Measurements from ENCODE around the gene CDK6.

Gene CDK6

GRCh38 chr7:92622030-92622429 is 214.3 kb downstream of the CDK6 start:
- peak overlapping the region; percentile 18 to 77 for H3K27ac ChIP-seq (ENCODE audit: insufficient read depth in 1 of 2, low read depth in 1 of 2, low read length in 2 of 2, poor library complexity in 1 of 2, severe bottlenecking in 2 of 2)
- 90% methylated on average over 2 of the region's 2 CpGs for WGBS (ENCODE audit: insufficient coverage)

GRCh38 chr7:92621561-92622023 is 214.8 kb downstream of the CDK6 start:
- Histone ChIP-seq H3K4me3 (ENCODE audit: control insufficient read depth in 1 of 7, extremely low read depth in 1 of 7, insufficient read depth in 4 of 7, low read depth in 2 of 7, low read length in 6 of 7) (peak overlapping the region in 3 of 7 experiments; percentile 7 to 12 (median 8)), H3K27me3 (replicated peaks in 2 of 5; ENCODE audit: control insufficient read depth in 4 of 5, insufficient read depth in 5 of 5, low read length in 4 of 5) (no peaks in the 10 kb centered on the region), H3K36me3 (ENCODE audit: control insufficient read depth in 4 of 4, insufficient read depth in 4 of 4, low read length in 3 of 4) (peaks cover 15 to 68% (median 39%) of the 10 kb centered on the region in 4 experiments), H3K4me1 (ENCODE audit: control extremely low read depth in 1 of 4, control insufficient read depth in 4 of 4, insufficient read depth in 4 of 4, low read length in 3 of 4) (peaks cover 20 to 59% (median 42%) of the 10 kb centered on the region in 4 experiments), H3K9me3 (ENCODE audit: control extremely low read depth in 1 of 5, control insufficient read depth in 4 of 5, insufficient read depth in 2 of 5, low read depth in 1 of 5, low read length in 4 of 5) (peaks cover 0 to 4% (median 0%) of the 10 kb centered on the region in 5 experiments), H3K27ac (ENCODE audit: insufficient read depth in 1 of 2, low read depth in 1 of 2, low read length in 2 of 2, poor library complexity in 1 of 2, severe bottlenecking in 2 of 2) (peak overlapping the region; percentile 3 to 77)
- DNase-seq: peak in 2 of 3 donors; percentile 51 to 64
- no CpG with 5 or more reads among the region's 2 CpGs for WGBS (ENCODE audit: insufficient coverage)
- CTCF ChIA-PET: interaction anchor here (0.6 to 4.0 kb wide), 28 partner anchors 11 to 421 kb away, joined by 3 to 51 read pairs (median 4); no protein-coding TSS in a partner anchor
- POLR2A ChIA-PET: interaction anchor here (0.7 to 3.9 kb wide), 4 partner anchors 16 to 212 kb away, joined by 3 to 19 read pairs (median 6); no protein-coding TSS in a partner anchor

More at GRCh38 chr7:92622030-92622429, 214.3 kb downstream of the CDK6 start:
- Histone ChIP-seq H3K4me1 (ENCODE audit: control extremely low read depth in 1 of 4, control insufficient read depth in 4 of 4, insufficient read depth in 4 of 4, low read length in 3 of 4) (peaks cover 20 to 63% (median 43%) of the 10 kb centered on the region in 4 experiments), H3K4me3 (ENCODE audit: control insufficient read depth in 1 of 7, extremely low read depth in 1 of 7, insufficient read depth in 4 of 7, low read depth in 2 of 7, low read length in 6 of 7) (peak overlapping the region in 1 of 7 experiments; percentile 12), H3K27me3 (replicated peaks in 2 of 5; ENCODE audit: control insufficient read depth in 4 of 5, insufficient read depth in 5 of 5, low read length in 4 of 5) (no peaks in the 10 kb centered on the region), H3K9me3 (ENCODE audit: control extremely low read depth in 1 of 5, control insufficient read depth in 4 of 5, insufficient read depth in 2 of 5, low read depth in 1 of 5, low read length in 4 of 5) (peaks cover 0 to 4% (median 0%) of the 10 kb centered on the region in 5 experiments), H3K36me3 (ENCODE audit: control insufficient read depth in 4 of 4, insufficient read depth in 4 of 4, low read length in 3 of 4) (peaks cover 11 to 66% (median 35%) of the 10 kb centered on the region in 4 experiments)
- CTCF ChIA-PET: interaction anchor here (0.9 to 4.0 kb wide), 18 partner anchors 11 to 418 kb away, joined by 3 to 51 read pairs (median 6); no protein-coding TSS in a partner anchor
- POLR2A ChIA-PET: interaction anchor here (1.1 to 3.9 kb wide), 3 partner anchors 23 to 212 kb away, joined by 3 to 19 read pairs (median 10); no protein-coding TSS in a partner anchor
- DNase-seq: no peak

DNA sequence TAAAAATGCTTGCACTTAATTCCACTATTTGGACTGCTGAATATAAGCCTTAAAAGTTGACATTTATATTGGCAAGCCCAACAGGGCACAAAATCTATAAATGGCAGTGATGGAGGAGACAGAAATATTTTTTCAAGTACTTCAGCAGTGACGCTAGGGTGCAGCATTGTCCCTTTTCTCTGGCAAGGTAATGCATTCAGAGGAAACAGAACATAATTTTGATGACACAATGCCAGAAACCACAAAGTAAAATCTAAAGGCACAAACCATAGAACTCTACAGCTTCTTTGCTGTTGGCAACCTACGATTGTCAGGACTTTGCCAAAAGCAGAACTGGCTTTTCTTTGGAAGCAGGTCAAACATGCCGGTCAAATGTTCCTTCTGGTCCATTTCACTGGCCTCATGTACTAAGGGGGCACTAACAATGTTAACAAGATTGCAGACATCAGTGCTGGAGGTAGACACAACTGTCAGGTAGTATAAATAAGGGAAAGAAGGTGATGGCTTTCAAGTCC is 215.3 kb downstream of the CDK6 start:
- Histone ChIP-seq H3K4me1 (ENCODE audit: control extremely low read depth in 1 of 4, control insufficient read depth in 4 of 4, insufficient read depth in 4 of 4, low read length in 3 of 4) (peaks cover 18 to 54% (median 38%) of the 10 kb centered on the region in 4 experiments), H3K27me3 (replicated peaks in 2 of 5; ENCODE audit: control insufficient read depth in 4 of 5, insufficient read depth in 5 of 5, low read length in 4 of 5) (no peaks in the 10 kb centered on the region), H3K27ac (ENCODE audit: insufficient read depth in 1 of 2, low read depth in 1 of 2, low read length in 2 of 2, poor library complexity in 1 of 2, severe bottlenecking in 2 of 2) (peak overlapping the region; percentile 3 to 77), H3K9me3 (ENCODE audit: control extremely low read depth in 1 of 5, control insufficient read depth in 4 of 5, insufficient read depth in 2 of 5, low read depth in 1 of 5, low read length in 4 of 5) (peaks cover 0 to 4% (median 0%) of the 10 kb centered on the region in 5 experiments), H3K4me3 (ENCODE audit: control insufficient read depth in 1 of 7, extremely low read depth in 1 of 7, insufficient read depth in 4 of 7, low read depth in 2 of 7, low read length in 6 of 7) (peak overlapping the region in 2 of 7 experiments; percentile 8 to 12), H3K36me3 (ENCODE audit: control insufficient read depth in 4 of 4, insufficient read depth in 4 of 4, low read length in 3 of 4) (peaks cover 17 to 70% (median 43%) of the 10 kb centered on the region in 4 experiments)
- ChIA-PET POLR2A (interaction anchor here (0.7 to 3.9 kb wide), 5 partner anchors 16 to 213 kb away, joined by 3 to 19 read pairs (median 3); no protein-coding TSS in a partner anchor), CTCF (interaction anchor here (0.6 to 4.0 kb wide), 40 partner anchors 10 to 438 kb away, joined by 3 to 51 read pairs (median 4); partner anchors contain the start of genes PEX1 and RBM48)
- 0% methylated on average over 2 of the region's 3 CpGs for WGBS (ENCODE audit: insufficient coverage)
- DNase-seq: peak; percentile 97 to 99 (median 98)

DNA sequence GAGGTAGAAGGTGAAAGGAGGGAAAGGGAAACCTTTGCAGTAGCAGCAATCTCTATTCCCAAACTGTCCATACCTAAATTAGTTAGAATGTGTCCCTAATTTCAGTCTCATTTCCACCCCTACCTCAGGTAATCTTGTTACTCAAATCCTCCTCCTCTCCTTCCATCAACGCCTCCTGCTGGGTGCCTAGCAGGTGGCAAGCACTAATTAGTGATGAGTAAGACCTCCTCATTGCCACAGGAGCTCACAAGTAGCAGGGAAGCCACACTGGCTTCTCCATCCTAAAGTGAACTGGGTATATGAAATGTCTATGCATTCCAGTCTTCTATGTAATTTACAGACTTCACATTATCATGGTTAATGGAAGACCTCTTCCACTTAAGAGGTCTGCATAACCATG is 220.5 kb downstream of the CDK6 start:
- no peaks in the 10 kb centered on the region for H3K27me3 ChIP-seq (replicated peaks in 2 of 5; ENCODE audit: control insufficient read depth in 4 of 5, insufficient read depth in 5 of 5, low read length in 4 of 5)
- ChIA-PET CTCF (interaction anchor here (0.6 to 3.8 kb wide), 8 partner anchors 12 to 441 kb away, joined by 3 to 24 read pairs (median 4); no protein-coding TSS in a partner anchor), POLR2A (no interaction called here)
- peaks cover 0 to 9% (median 4%) of the 10 kb centered on the region in 4 experiments for H3K4me1 ChIP-seq (ENCODE audit: control extremely low read depth in 1 of 4, control insufficient read depth in 4 of 4, insufficient read depth in 4 of 4, low read length in 3 of 4)
- peak overlapping the region in 1 of 2 experiments; percentile 36 for H3K27ac ChIP-seq (ENCODE audit: insufficient read depth in 1 of 2, low read depth in 1 of 2, low read length in 2 of 2, poor library complexity in 1 of 2, severe bottlenecking in 2 of 2)
- no peaks in the 10 kb centered on the region for H3K9me3 ChIP-seq (ENCODE audit: control extremely low read depth in 1 of 5, control insufficient read depth in 4 of 5, insufficient read depth in 2 of 5, low read depth in 1 of 5, low read length in 4 of 5)
- H3K4me3 ChIP-seq (ENCODE audit: control insufficient read depth in 1 of 7, extremely low read depth in 1 of 7, insufficient read depth in 4 of 7, low read depth in 2 of 7, low read length in 6 of 7): no peak overlapping the region
- DNase-seq: no peak
- no CpG with 5 or more reads among the region's 1 CpG for WGBS (ENCODE audit: insufficient coverage)
- H3K36me3 ChIP-seq (ENCODE audit: control insufficient read depth in 4 of 4, insufficient read depth in 4 of 4, low read length in 3 of 4): peaks cover 29 to 86% (median 65%) of the 10 kb centered on the region in 4 experiments

GRCh38 chr7:92614660-92615174 is 221.7 kb downstream of the CDK6 start:
- H3K4me3 ChIP-seq (ENCODE audit: control insufficient read depth in 1 of 7, extremely low read depth in 1 of 7, insufficient read depth in 4 of 7, low read depth in 2 of 7, low read length in 6 of 7): no peak overlapping the region
- DNase-seq: no peak
- H3K27me3 ChIP-seq (replicated peaks in 2 of 5; ENCODE audit: control insufficient read depth in 4 of 5, insufficient read depth in 5 of 5, low read length in 4 of 5): no peaks in the 10 kb centered on the region
- H3K9me3 ChIP-seq (ENCODE audit: control extremely low read depth in 1 of 5, control insufficient read depth in 4 of 5, insufficient read depth in 2 of 5, low read depth in 1 of 5, low read length in 4 of 5): no peaks in the 10 kb centered on the region
- ChIA-PET POLR2A (no interaction called here), CTCF (interaction anchor here (1.1 to 4.1 kb wide), 5 partner anchors 11 to 432 kb away, joined by 3 to 24 read pairs (median 4); no protein-coding TSS in a partner anchor)
- peak overlapping the region in 1 of 2 experiments; percentile 36 for H3K27ac ChIP-seq (ENCODE audit: insufficient read depth in 1 of 2, low read depth in 1 of 2, low read length in 2 of 2, poor library complexity in 1 of 2, severe bottlenecking in 2 of 2)
- H3K4me1 ChIP-seq (ENCODE audit: control extremely low read depth in 1 of 4, control insufficient read depth in 4 of 4, insufficient read depth in 4 of 4, low read length in 3 of 4): peaks cover 0 to 8% (median 0%) of the 10 kb centered on the region in 4 experiments
- 78% methylated on average over 3 of the region's 5 CpGs for WGBS (ENCODE audit: insufficient coverage)
- H3K36me3 ChIP-seq (ENCODE audit: control insufficient read depth in 4 of 4, insufficient read depth in 4 of 4, low read length in 3 of 4): peaks cover 33 to 87% (median 64%) of the 10 kb centered on the region in 4 experiments

GRCh38 chr7:92613720-92614119 is 222.7 kb downstream of the CDK6 start:
- Histone ChIP-seq H3K4me1 (ENCODE audit: control extremely low read depth in 1 of 4, control insufficient read depth in 4 of 4, insufficient read depth in 4 of 4, low read length in 3 of 4) (peaks cover 0 to 12% (median 0%) of the 10 kb centered on the region in 4 experiments), H3K4me3 (ENCODE audit: control insufficient read depth in 1 of 7, extremely low read depth in 1 of 7, insufficient read depth in 4 of 7, low read depth in 2 of 7, low read length in 6 of 7) (no peak overlapping the region), H3K36me3 (ENCODE audit: control insufficient read depth in 4 of 4, insufficient read depth in 4 of 4, low read length in 3 of 4) (peaks cover 35 to 87% (median 59%) of the 10 kb centered on the region in 4 experiments), H3K27me3 (replicated peaks in 2 of 5; ENCODE audit: control insufficient read depth in 4 of 5, insufficient read depth in 5 of 5, low read length in 4 of 5) (no peaks in the 10 kb centered on the region), H3K9me3 (ENCODE audit: control extremely low read depth in 1 of 5, control insufficient read depth in 4 of 5, insufficient read depth in 2 of 5, low read depth in 1 of 5, low read length in 4 of 5) (no peaks in the 10 kb centered on the region), H3K27ac (ENCODE audit: insufficient read depth in 1 of 2, low read depth in 1 of 2, low read length in 2 of 2, poor library complexity in 1 of 2, severe bottlenecking in 2 of 2) (peak overlapping the region in 1 of 2 experiments; percentile 43)
- DNase-seq: no peak
- 94% methylated on average over 2 of the region's 3 CpGs for WGBS (ENCODE audit: insufficient coverage)
- ChIA-PET POLR2A (no interaction called here), CTCF (interaction anchor here (1.5 to 4.1 kb wide), 4 partner anchors 10 to 433 kb away, joined by 3 to 21 read pairs (median 6); no protein-coding TSS in a partner anchor)

All from common myeloid progenitor, CD34-positive (primary cell).